ENCODE measurements around the gene PTRH2.
"Not testable (repeated sequence)": the region's sequence is repeated elsewhere in the genome, so short reads cannot be mapped to it uniquely, and the experiment has no call there.

The PTRH2 gene

GRCh38 chr17:59707149-59707970, at the start of gene PTRH2, which contains the start of gene VMP1:
Gene PTRH2 (minus strand): TSS chr17:59707430. CDS start chr17:59697978, 9,452 bp downstream.
Gene VMP1 (plus strand): TSS chr17:59707654. CDS start chr17:59731447, 23,793 bp downstream.
- peak; percentile 98 for FAIRE-seq

GRCh38 chr17:59756236-59756818, 49.1 kb upstream of the PTRH2 start:
- peak; percentile 84 for FAIRE-seq

- FAIRE-seq = not testable (repeated sequence)
Measured at GRCh38 chr17:59755069-59755468, 47.8 kb upstream of the PTRH2 start.

- FAIRE-seq = no peak
Measured at GRCh38 chr17:59754552-59754951, 47.3 kb upstream of the PTRH2 start.

GRCh38 chr17:59753522-59754467, 46.6 kb upstream of the PTRH2 start:
- FAIRE-seq = peak; percentile 98

- FAIRE-seq = no peak
Measured at GRCh38 chr17:59752922-59753321, 45.7 kb upstream of the PTRH2 start.

GRCh38 chr17:59752446-59752845, 45.2 kb upstream of the PTRH2 start:
- FAIRE-seq = peak; percentile 59

- no peak for FAIRE-seq
Measured at GRCh38 chr17:59751955-59752413, 44.8 kb upstream of the PTRH2 start.

- no peak for FAIRE-seq
Measured at GRCh38 chr17:59748591-59748990, 41.4 kb upstream of the PTRH2 start.

- FAIRE-seq = peak; percentile 97
Measured at GRCh38 chr17:59746849-59747445, 39.7 kb upstream of the PTRH2 start.

GRCh38 chr17:59745040-59745439, 37.8 kb upstream of the PTRH2 start:
- no peak for FAIRE-seq

- FAIRE-seq = no peak
Measured at GRCh38 chr17:59743842-59744241, 36.6 kb upstream of the PTRH2 start.

GRCh38 chr17:59737324-59737723, 30.1 kb upstream of the PTRH2 start:
- FAIRE-seq = no peak

GRCh38 chr17:59734226-59734625, 27.0 kb upstream of the PTRH2 start:
- FAIRE-seq = no peak

GRCh38 chr17:59733697-59734096, 26.5 kb upstream of the PTRH2 start:
- FAIRE-seq = no peak

GRCh38 chr17:59730268-59730834, 23.1 kb upstream of the PTRH2 start:
- FAIRE-seq = no peak

GRCh38 chr17:59727817-59728533, 20.7 kb upstream of the PTRH2 start:
- FAIRE-seq = no peak

- no peak for FAIRE-seq
Measured at GRCh38 chr17:59725691-59726090, 18.5 kb upstream of the PTRH2 start.

GRCh38 chr17:59723607-59724006, 16.4 kb upstream of the PTRH2 start:
- no peak for FAIRE-seq

GRCh38 chr17:59723041-59723440, 15.8 kb upstream of the PTRH2 start:
- FAIRE-seq = no peak

GRCh38 chr17:59722623-59723022, 15.4 kb upstream of the PTRH2 start:
- no peak for FAIRE-seq

- FAIRE-seq = no peak
Measured at GRCh38 chr17:59719526-59719925, 12.3 kb upstream of the PTRH2 start.
